HG03342 (cell line): ENCODE measurements around the gene CFAP43.

Source experiments
- ATAC-seq: cut with Tn5 transposase; IDR thresholded peaks from one replicate; pipeline ENCODE4 v1.9.1; 2021; ENCODE audit warnings: mild to moderate bottlenecking, moderate library complexity; ENCODE audit not compliant: unreplicated experiment

The CFAP43 gene

DNA sequence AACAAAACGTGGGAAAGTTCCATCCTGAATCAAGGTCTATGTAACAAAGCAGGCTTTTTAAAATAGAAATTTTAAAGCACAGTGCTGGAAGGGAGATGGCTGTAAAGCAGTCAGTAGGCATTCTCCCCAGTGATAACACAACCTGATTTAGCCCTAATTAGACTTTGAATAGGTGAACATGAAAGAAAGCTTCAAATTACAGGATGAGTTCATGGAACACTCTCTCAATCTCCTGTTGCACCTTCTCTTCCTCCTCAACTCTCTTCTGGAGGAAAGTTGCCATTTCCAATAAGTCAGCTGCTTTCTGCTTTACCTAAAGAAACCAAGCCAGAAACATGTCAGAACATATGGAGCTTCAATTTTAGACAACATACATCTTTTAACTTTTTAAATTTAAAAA, 90.1 kb downstream of the CFAP43 start:
- ATAC-seq = no peak

GRCh38 chr10:104139221-104139620, 92.9 kb downstream of the CFAP43 start:
- no peak for ATAC-seq

- no peak for ATAC-seq
These were observed 94.0 kb downstream of the CFAP43 start for GRCh38 chr10:104138131-104138530.

- no peak for ATAC-seq
These were observed 102.1 kb downstream of the CFAP43 start for GRCh38 chr10:104130041-104130440.

GRCh38 chr10:104128214-104128613, 104.0 kb downstream of the CFAP43 start:
- ATAC-seq = no peak

DNA sequence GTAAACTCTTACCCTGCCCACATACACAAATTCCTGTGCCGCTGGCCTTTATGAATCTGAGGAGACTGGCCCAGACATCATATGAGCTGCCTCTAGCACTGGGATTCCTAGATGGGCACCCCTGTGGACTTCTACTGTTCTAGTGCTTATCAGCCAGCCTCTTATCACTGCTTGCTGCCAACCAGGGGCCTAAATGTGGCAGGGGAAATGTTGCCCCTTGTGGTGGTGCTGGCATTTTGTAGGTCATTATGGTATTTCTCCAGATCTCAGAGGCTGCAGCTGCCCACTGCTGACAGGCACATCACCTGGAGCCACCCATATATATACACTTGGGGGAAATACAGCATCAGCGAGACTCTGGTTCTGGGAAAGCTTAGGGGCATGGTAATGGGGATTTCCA, 104.8 kb downstream of the CFAP43 start:
- no peak for ATAC-seq

DNA sequence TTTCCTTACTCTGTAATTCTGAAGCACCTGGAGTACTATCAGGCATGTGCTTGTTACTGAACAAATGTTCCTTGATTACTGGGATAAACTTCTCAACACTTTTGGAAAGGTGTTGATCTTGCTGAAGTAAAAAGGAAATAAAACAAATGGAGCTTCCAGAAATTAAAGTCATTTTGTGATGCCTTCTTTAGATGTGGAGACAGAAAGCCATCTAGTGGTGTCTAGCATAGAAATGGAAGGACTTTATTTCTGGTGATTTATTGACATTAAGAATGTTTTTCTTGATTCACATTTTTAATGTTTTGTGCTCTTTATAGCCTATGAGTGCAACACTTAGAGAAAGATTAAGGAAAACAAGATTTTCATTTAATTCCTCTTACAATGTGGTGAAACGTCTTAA, 108.8 kb downstream of the CFAP43 start:
- ATAC-seq = no peak

GRCh38 chr10:104122225-104123107, 109.7 kb downstream of the CFAP43 start:
- no peak for ATAC-seq

DNA sequence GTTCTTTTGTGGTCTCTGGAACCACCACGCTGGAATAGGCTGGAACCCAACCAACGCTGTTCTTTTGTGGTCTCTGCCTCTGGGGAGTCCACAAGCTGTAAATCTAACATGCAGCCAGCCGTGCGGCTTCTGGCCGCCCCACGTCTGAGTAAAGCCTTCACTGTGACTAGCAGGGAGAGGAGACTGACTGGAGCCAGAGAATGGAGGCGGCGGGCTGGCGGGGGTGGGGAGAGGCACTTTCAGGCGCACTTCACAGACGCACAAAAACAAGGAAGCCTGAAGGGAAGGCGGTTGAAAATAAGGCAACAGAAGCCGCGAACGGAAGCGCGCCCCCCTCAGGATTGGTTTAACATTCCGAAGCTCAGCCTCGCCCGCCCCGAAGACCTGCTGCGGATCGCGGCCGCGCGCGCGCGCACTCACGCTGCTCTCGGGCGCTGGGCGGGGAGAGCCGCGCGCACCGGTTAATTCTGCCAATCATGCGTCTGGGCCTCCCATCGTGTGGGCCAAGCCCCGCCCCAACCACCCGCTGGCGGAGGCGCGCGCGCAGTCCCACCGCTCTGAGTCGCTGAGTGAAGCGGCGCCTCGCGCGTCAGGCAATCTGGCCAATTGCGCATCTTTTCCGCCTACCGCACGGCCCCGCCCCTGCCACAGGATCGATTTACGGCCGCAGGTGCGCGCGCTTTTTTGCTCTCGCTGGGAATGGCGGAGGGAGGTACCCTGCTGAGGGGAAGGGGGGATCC, 110.5 kb downstream of the CFAP43 start, which contains the start of gene SFR1:
Gene SFR1, plus strand, starts transcription at position 687 of the 740 bp plus-strand sequence. Its CDS starts 13 bp downstream, at position 700.
- ATAC-seq = peak; percentile 85

DNA sequence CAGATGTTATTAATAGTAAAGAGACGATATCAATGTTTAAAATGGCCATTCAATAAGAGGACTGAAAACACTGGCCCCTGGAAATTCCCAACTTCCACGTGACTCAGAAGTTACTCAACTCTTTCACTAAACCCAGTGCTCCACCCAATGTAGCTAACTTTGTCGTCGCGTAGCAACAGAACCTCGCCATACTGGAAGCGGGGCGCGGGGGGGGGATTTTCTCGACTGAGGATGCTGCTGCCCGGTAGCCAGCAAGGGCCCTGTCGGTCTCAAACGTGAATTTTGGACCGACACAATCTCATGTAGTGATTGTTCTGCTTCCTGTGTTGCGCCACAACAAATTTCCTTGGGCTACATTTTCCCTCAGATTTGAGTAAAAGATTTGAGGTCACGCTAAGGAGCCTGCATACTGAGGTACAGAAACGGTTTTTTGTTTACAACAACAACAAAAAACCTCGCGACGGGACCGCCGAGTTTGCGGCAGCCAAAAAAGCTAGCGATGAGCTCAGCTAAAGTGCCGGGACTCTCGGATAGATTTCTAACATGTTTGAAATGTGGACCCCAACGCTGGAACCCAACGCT, 111.2 kb downstream of the CFAP43 start:
- ATAC-seq = peak; percentile 49

GRCh38 chr10:104120512-104120902, 111.7 kb downstream of the CFAP43 start:
- no peak for ATAC-seq

- no peak for ATAC-seq
These were observed 112.2 kb downstream of the CFAP43 start for GRCh38 chr10:104119996-104120395.

DNA sequence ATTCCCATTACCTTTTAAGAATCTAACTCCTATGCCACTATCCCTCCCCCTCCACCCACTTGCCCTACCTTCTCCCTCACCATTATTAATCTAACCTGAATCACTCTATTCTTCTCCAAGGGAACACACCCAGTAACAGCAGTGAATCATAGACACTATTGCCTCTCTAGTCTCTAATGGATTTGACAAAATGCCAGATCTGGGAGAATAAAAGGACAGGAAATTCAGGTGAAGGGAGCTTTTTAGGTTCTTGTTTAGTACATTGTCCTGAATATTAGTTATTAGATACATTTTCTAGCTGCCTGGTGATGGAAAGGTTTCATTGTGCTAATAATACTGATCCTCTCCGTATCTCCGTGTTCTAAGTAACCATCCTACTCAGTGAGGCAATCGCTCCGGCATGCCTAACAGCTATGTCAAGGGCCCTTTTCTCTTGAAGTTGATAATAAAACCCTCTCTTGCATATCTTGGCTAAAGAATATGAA, 114.3 kb downstream of the CFAP43 start:
- ATAC-seq = no peak

GRCh38 chr10:104113376-104113956, 118.7 kb downstream of the CFAP43 start:
- ATAC-seq = no peak

DNA sequence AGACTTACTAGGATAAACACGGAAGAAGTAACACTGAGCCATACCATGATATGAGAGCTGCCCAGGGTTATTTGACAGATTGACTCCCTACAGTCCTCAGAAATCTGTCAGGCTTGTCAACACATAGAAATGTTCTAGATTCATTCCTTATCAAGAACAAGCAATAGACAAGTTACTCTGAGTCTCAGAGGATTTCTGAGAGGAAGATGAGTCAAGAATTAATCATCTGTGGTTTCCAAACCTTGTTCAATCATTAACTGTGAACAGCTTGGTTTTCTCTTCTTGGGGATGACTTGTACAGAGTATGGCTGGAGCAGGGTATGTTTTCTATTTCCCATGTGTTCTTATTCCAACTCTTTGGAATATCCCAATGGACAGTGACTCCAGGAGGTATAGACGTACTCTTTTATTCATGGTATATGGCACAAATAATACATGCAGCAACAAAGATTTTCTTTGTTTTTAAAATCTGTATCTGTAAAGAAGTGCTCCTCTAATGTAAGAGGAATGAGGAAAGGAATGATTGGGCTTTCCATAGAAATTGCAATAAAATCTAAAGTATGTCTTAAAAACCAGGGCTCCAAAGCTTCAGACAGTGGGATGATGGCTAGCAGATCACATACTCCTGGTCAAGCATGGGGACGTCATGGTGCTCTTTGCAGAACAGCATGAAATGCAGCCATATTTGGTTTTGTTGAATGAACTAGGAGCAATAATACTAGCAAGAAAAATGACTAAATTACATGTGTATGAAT, 122.1 kb downstream of the CFAP43 start:
- peak; percentile 95 for ATAC-seq

- ATAC-seq = no peak
These were observed 127.2 kb downstream of the CFAP43 start for GRCh38 chr10:104104926-104105325.

DNA sequence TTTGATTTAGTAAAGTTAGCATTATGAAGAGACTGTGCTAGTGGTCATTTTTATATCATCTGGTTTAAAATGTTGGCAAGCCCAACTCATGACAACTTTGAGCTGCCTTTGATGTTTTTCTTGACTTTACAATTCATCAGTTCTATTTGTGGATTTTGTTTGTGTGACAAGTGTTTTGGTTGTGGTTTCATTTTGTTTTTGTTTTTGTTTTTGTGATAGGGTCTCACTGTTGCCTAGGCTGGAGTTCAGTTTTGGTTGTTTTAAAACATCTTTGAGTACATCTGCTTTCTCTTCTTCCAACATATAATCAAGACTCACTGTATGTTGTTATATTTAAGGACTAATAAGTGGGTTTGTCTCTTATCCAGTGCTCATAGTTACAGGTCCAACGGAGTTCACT, 127.7 kb downstream of the CFAP43 start:
- no peak for ATAC-seq

- ATAC-seq = no peak
These were observed 128.2 kb downstream of the CFAP43 start for GRCh38 chr10:104103956-104104355.

GRCh38 chr10:104101902-104102301, 130.3 kb downstream of the CFAP43 start:
- no peak for ATAC-seq

- no peak for ATAC-seq
These were observed 131.4 kb downstream of the CFAP43 start for GRCh38 chr10:104100795-104101194.
